NCI-H226 (cell line): ENCODE results near the gene RABGGTA.

Source experiments
- DNase-seq: peaks from one replicate; pipeline ENCODE4 v3.0.0-alpha.2; 2015

The RABGGTA gene

DNA sequence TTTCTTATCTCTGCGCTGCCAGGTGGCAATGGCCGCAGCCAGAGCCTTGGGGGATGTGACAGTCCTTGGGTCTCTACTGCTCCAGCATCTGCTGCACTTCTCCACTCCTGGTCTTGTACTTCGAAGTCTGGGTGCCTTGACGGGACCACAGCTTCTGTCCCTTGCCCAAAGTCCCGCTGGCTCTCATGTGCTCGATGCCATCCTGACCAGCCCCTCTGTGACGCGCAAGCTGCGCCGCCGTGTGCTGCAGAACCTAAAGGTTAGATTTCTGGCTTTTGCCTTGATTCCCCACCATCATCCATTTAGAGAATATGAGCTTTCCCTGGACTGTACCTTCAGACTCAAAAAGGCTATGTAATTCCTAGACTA is 32.6 kb upstream of the RABGGTA start:
- no peak for DNase-seq

DNA sequence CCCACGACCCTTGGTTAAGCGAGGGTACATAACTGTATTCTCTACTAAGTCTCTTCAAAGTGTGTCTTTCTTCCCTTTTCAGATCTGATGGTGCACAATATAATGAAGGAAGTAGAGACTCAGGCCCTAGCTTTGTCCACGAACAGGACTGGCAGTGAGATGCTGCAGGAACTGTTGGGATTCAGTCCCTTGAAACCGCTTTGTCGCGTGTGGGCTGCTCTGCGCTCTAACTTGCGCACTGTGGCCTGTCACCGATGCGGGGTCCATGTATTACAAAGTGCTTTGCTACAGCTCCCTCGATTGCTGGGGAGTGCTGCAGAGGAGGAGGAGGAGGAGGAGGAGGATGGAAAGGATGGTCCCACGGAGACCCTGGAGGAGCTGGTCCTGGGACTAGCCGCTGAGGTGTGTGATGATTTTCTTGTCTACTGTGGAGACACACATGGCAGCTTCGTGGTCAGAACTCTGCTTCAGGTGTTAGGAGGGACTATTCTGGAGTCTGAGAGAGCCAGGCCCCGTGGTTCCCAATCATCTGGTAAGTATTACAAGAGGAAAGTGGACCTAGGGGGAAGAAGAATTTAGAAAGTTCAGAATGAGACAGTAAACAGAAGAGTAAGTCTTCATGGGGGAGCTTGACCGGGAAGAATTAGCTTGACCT is 29.1 kb upstream of the RABGGTA start:
- no peak for DNase-seq

DNA sequence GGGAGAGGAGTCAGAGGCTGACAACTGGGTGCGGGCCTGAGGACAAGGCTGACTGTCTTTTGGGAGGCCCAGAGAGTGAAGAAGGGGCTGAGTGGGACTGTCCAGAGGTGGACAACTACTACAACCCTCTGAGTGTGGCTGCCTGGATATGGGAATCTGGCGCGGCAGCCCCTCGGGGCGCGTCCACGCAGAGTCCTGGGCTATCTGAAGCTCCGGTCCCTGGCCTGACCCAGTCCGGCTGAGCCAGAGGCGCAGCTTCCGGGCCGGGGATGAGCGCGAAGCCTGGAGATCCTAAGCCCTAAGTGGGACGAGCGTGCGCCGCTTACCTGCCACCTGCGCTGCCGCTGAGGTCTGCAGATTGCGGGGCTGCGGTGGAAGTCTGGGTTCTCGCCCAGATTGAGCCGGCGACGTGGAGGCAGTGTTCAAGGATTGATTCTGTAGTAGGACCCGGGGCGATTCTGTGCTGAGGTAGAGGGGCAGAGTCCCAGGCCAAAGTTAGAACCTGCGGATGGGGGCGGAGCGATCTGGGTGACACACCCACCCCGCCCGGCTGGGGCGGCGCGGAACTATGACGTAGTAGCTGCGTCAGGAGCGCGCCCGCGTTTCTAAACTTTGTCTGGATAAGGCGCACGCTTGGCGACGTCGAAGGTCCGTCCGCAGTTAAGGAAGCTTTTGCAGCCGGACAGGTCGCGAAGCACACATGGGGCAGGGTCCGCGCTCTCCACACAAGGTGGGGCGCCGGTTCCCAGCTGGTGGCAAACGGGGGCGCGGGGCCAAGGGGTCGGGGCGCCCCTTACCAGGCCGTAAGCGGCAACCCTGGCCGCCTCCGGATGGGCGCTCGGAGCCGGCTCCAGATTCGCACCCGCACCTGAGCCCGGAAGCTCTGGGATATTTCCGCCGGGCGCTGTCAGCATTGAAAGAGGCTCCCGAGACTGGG is 28.1 kb upstream of the RABGGTA start, which contains the start of the genes DHRS1 and NOP9:
DHRS1 (minus strand) TSS at position 526 of the 937 bp plus-strand sequence. CDS start 674 bp downstream, outside the sequence.
NOP9 (plus strand) TSS at position 596 of the 937 bp plus-strand sequence; CDS start at position 701, 105 bp downstream.
- DNase-seq, result peak; percentile 86

DNA sequence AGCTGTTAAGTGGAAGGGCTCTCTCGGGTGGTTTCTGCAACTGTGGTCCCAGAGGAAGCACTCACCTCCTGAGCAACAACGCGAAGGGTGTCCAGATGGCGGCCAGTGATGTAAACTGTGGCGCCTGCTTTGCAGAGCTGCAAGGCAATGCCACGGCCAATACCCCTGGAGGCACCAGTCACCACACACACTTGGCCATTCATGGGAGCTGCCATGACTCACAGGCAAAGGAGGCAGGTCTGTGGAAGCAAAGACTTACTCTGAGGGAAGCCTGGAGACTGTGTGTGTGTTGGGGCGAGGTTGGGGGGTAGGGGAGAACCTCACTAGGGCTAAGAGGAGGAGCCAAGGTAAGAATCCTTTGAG is 27.5 kb upstream of the RABGGTA start:
- peak; percentile 89 for DNase-seq

DNA sequence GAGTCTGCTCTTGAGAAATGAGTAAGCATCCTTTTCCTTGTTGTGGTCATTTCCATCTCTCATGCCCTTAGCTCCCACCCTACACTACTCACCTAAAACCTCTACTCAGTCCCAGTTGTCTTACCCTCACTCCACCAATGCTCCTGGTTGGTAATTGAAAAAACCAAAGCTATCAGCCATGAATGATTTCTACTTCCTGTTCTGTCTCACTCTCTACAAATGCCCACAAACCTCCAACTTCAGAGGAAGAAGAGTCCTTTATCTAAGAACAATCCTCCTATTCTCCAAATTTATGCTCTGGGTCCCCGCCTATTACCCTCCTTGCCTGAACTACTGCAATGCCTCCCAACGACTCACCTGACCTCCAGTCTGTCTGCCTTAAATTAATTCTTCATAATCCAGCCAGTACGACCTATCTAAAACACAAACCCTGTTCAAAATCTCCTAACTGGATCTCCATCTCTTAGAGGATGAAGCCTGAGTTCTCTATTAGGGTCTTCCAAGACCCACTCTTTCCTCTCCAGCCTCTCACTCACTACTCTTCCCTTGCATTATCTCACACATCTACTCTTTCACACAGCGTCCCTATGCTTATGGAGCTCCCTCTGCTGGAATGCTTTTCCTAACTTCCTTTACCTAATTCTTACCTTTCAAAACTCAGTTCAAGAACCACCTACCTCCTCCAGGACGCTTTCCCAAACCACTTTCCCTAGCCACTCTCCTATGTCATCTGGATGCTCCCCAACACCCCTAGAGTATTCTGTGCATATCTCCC is 26.0 kb upstream of the RABGGTA start:
- no peak for DNase-seq

DNA sequence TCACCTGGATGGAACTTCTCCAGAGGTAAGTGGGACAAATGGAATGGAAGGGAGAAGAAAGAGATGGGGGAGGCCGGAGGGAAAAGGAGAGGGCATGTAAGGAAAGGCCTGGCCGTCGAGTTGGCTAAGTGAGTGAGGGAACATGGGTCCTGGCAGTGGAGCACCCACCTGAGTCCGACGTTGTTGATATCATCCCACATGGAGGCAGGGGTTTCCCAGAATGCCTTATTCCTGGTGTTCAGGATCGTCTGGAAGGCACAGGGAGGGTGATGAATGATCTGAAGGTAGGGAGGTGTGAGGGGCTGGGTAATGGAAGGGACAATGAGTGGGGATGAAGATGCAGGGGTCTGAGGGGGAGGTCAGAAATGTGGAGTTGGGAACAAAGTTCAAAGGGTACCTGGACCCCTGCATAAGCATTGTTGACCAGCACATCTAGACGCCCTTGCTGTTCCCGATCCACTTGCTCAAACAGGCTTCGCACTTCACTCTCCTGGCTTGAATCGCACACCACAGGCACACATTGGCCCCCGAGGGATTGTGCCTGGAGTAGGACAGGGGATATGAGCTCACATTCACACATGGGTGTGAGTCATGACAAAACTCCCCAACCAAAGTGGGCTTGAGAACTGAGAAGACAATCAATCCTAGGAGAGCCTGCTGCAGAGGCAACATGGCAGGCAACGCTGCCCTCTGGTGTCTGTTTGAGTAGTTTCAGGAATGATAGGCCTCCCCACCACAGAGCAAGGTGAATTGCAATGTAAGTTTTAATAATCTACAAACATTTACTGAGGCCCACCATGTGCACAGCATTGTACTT is 25.2 kb upstream of the RABGGTA start:
- peak; percentile 67 for DNase-seq

DNA sequence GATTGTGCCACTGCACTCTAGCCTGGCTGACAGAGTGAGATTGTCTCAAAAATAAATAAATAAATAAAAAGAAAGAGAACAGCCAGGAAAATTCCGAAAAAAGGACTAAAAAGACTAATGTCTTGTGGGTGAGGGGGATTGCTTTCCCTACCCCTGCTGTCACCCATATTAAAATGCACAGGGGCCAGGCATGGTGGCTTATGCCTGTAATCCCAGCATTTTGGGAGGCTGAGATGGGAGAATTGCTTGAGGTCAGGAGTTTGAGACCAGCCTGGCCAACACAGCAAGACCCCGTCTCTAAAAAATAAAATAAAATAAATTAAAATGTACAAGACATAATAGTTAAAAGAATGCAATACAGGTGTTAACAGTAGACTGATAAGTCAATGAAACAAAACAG is 22.1 kb upstream of the RABGGTA start:
- no peak for DNase-seq

DNA sequence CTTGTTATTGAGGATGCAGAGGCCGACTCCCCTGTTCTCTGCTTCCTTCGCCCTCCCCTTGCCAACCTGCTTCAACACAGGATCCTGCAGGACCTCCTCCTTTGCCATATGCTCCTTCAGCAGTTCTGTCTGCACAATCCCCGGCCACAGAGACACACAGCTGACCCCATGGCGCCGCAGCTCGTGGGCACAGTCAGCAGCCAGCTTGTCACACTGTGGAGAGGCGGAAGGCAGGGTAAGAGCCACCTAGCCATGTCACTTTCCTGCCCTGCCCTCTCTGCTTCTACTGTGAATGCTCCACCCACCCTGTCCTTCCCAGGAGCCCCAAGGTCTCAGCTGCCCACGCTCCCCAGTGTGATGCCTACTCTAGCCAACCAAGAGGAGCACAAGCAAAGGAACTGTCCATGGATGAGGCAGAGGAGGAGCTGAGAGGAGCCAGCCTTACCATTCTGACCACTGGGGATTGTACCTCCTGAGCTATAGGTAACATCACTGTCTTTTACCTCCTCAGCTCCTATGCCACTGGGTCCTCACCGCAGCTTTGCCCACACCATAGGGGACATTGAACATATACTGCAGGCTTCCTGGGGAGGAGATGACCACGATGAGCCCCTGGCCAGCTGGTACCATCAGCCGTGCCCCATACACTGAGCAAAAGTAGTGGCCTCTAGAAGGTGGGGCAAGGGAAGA is 20.9 kb upstream of the RABGGTA start:
- DNase-seq, result no peak

DNA sequence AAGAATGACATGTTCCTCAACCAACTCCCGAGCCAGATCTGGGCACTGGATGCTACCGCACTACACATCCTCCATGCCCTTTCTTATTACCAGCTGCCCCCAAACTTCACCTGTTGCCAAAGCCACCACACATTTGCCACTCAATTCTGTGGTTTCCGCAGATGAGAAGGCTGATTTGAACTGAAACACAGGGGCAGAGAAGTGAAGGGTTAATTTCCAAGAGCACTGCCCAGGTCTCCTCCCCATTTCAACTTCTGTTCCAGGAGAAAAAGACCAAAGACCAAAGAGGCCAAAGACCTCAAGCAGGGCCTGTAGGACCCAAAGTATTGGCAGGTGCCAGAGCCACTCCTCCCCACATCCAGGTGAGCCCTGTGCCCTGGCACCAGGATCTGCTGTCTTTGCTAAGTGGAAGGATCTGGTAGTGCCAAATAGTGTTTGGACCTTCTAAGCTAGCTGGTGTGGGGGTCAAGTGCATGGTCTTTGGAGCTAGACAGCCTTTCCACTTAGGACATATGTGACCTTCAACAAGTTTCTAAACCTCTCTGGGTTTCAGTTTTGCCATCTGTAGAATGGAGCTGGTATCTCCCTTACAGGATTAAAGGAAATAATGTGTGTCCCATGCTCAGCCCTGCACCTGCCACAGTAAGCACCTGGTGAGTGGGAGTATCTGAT is 20.2 kb upstream of the RABGGTA start:
- no peak for DNase-seq

DNA sequence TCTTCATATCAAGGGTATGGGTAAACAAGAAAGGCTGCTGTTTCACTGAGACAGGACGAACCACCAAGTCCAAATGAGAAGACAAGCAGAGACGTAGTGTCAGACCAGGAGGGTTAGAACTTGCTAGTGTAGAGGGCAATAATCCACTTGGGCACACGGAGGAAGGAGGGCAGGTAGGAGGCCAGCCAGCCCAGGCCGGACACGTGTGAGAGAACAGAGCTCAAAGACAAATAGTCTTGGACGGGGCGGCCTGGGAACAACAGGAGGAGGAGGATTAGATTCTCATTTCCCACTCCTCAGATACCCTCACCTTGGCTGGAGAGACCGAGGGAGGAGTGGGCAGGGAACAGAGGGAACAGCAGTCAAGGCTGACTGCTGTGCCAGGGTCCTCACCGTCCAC is 19.3 kb upstream of the RABGGTA start:
- no peak for DNase-seq

DNA sequence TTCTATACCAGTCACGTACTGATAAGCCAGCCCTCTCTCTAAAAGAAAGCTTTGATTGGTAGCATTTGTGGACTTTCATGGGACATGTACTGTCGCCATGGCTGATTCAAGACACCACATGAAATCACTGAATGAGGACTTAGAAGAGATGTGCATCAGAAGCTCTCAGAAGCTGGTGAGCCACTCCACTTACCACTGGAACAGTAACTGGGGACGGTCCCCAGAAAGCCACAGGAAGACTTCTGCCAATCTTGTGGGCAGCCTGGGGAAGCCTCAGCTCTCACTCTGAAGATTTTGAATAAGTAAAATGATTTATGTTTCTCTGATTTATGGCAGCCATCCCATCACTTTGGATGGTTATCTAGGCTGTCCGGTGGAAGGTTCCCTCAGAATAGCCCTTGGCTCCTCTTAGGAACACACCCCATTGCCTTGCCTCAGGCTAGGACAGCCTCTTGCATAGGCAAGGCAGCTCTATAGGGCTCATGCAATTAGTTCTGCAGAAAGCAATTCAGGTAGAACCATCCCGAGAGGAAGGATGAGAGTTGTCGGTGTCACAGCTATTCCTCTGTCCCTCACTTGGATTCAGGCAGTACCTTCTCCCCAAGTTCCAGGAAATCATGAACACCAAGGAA is 18.4 kb upstream of the RABGGTA start:
- no peak for DNase-seq

DNA sequence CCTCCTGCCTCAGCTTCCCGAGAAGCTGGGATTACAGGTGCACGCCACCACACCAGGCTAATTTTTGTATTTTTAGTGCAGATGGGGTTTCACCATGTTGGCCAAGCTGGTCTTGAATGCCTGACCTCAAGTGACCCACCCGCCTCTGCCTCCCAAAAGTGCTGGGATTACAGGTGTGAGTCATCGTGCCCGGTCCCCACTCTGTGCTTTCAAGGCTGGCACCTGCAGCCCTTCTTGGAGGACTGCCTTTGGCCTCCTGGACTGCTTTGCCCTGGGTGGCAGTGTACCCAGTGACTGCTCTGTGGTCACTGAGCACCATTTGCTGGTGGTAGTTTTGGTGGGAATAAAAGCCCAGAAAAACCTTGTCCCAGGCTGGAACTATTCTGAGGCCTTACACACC is 15.6 kb upstream of the RABGGTA start:
- no peak for DNase-seq

DNA sequence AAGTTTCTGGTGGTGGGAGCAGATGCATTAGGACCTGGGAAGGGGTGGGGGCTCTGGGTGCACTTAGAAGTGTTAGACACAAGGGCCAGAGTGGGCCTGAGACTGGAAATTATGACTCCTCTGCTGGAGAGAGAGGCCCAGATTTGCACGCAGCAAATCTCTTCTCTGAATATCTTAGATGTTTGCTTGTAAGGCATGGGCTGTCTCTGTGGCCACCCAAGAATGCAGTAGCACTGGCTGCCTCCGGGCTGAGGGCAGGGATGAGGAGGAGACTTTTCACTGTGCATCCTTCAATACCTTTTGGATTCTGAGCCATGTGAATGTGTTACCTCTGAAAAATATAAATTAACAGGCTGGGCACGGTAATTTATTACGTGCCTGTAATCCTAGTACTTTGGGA is 14.0 kb upstream of the RABGGTA start:
- no peak for DNase-seq

DNA sequence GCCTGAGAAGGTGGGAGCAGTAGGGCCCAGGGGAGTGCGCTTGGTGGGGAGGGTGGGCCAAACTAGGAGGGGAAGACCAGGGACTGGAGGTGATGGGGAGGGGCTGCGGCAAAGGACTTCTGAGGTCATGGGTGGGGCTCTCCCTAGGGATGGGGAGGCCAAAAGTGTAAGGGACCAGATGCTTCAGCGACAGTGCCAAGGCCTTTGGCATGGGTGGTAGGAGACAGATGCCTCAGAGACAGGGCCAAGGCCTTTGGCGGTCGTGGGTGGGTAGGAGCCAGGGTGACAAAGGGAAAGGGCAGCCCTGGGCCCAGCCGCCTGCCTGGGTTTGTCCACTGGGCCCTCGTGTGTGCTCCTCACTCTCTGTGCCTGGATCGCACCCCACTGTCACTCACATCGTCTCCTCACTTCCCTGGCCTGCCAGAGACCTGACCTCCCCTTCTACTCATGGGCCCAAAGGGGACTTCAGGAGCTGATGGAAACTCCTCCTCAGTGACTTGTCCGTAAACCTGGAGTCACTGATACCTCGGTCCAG is 13.2 kb upstream of the RABGGTA start:
- DNase-seq, result no peak

DNA sequence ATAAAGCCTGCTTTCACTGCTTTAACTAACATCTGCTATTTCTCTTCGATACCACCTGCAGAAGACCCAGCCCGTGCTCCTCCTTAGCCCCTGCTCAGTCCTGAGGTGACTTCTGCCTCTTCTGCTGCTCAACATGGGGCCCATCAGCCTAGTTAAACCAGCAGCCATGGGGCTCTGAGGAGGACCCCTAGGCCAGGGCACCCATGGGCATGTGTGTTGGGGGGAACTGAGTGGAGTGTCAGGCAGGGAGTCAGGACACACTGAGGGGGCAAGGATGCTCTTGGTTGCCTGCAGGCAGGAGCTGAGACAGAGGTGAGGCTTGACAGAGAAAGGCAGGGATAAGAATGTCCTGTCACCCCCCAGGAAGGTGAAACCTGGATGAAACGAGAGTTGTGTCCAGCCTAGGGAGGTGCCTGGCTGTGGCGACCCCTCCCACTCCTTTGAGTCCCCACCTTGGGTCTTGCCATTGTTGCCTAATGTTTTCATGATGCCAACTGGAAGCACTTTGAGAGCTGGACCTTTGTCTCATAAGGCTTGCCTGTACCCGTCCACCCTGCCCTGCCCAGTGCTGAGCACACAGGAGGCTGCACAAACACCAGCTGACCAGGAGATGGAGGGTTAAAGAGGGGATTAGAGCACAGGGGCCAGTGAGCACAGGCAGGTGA is 12.5 kb upstream of the RABGGTA start:
- no peak for DNase-seq

DNA sequence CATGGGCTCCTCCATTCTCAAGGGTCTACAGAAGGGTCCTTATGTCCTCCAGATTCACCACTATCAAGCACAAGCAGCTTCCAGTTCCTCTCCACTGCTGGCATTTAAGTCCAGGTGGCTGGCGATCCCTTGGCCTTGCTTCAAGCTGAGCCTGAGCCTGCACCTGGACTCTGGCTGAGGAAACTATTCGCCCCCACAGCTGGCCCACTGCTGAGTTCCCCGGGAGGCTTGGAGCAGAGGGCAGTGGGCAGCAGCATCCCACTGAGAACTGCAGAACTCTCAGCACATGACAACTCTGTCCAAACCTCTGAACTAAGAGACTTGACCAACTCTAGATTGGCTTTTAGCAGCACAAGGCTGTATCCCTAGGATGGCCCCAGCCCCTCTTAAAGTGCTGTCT is 11.3 kb upstream of the RABGGTA start:
- DNase-seq, result no peak

DNA sequence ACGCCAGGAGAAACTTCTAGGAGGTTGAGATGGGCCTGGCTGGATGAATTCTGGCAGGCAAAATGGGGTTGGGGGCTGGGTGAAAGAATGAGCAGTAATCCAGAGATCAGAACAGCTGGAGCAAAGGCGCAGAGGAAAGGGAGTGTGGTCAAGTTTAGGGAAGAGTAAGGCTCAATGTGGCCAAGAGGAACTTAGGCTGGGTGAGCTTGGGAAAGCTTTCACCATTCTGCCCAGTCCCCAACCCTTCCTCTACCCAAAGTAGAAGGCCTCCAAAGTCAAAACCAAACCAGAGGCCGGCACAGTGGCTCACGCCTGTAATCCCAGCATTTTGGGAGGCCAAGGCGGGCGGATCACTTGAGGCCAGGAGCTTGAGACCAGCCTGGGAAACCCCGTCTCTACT is 10.2 kb upstream of the RABGGTA start:
- no peak for DNase-seq

DNA sequence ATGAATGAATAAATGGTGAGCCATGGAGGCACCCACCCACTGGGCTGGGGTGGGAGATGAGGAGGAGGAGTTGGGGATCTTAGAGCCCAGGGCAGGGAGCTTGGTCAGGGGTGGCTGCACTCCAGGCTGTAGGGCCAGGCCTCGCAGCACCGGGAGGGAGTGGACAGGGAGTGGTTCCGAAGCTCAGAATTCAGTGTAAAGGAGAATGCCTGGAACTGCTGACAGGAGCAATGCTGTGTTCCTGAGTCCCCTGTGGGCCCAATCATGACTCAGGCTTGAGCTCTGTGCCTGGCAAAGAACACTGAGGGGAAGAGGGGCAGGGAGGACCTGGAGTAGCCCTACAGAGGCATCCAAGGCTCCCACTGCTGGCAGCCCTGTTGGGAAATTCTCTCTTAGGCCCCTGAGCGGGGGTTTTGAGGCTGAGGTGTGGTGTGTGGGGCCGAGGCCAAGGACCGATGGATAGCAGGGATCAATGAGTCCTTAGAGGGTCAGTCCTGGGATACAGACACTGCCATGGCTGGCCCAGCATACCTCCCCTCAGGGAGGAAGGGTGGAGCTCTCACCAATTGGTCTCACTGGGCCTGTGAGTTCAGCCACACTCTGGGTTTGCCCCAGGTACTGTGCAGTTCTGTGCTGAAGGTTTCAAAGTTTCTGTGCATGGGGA is 9.5 kb upstream of the RABGGTA start:
- DNase-seq, result no peak
